Osteocyte (in vitro differentiated cells): ENCODE results near the gene ZNF221. TPM values are rescaled to one million over a fixed set of nuclear protein-coding genes. Genes with fewer than 3 reads are reported as not detected.

Experiments
- DNase-seq: peaks from one replicate; pipeline ENCODE4 v3.0.0; 2021; ENCODE audit warnings: mixed read lengths; ENCODE audit not compliant: unreplicated experiment; ENCODE audit errors: extremely low spot score
- H3K27ac Mint-ChIP-seq: one replicate; pipeline ENCODE4 v1.8.0; 2021; ENCODE audit warnings: mild to moderate bottlenecking, mixed read lengths; ENCODE audit not compliant: unreplicated experiment
- H3K27me3 Mint-ChIP-seq: one replicate; pipeline ENCODE4 v1.8.0; 2021; ENCODE audit warnings: mixed read lengths; ENCODE audit not compliant: unreplicated experiment
- H3K36me3 Mint-ChIP-seq: one replicate; pipeline ENCODE4 v1.8.0; 2021; ENCODE audit warnings: mixed read lengths; ENCODE audit not compliant: unreplicated experiment
- H3K4me1 Mint-ChIP-seq: one replicate; pipeline ENCODE4 v1.8.0; 2021; ENCODE audit warnings: mixed read lengths; ENCODE audit not compliant: unreplicated experiment
- H3K4me3 Mint-ChIP-seq: one replicate; pipeline ENCODE4 v1.8.0; 2021; ENCODE audit warnings: mild to moderate bottlenecking, moderate library complexity, mixed read lengths; ENCODE audit not compliant: unreplicated experiment
- H3K9me3 Mint-ChIP-seq: one replicate; pipeline ENCODE4 v1.8.0; 2021; ENCODE audit warnings: mixed read lengths; ENCODE audit not compliant: unreplicated experiment
- CTCF ChIP-seq: fragments of 200-600 bp; sonication (generic); IDR thresholded peaks from 2 replicates; pipeline ENCODE4 v1.5.0; 2021; ENCODE audit warnings: antibody characterized with exemption, mild to moderate bottlenecking, moderate library complexity
- total RNA-seq: library from RNA; stranded (reverse); gene quantifications from 2 replicates; pipeline ENCODE4 v1.2.1, GENCODE V29; 2021

The ZNF221 gene
- total RNA-seq, 1 donor from 2014 or later, result 11.4 TPM

- DNase-seq, result peak; percentile 94
- Mint-ChIP-seq H3K36me3 (peaks cover 26% of the 10 kb centered on the region), H3K9me3 (peaks cover 25% of the 10 kb centered on the region), H3K4me3 (peak within 1 kb of the TSS; percentile 99), H3K4me1 (peaks cover 18% of the 10 kb centered on the region), H3K27me3 (no peaks in the 10 kb centered on the region), H3K27ac (peak within 1 kb of the TSS; percentile 97)
- TF ChIP-seq CTCF, result no peak
Observed at GRCh38 chr19:44002566-44003460, 51.8 kb downstream of the ZNF221 start, which contains the start of gene ZNF230. Gene ZNF230, plus strand, starts transcription at chr19:44002957. Its CDS starts 4,122 bp downstream, at chr19:44007079.

- Mint-ChIP-seq H3K36me3 (peaks cover 28% of the 10 kb centered on the region), H3K4me3 (peak overlapping the region; percentile 99), H3K9me3 (peaks cover 25% of the 10 kb centered on the region), H3K27ac (peak overlapping the region; percentile 97), H3K4me1 (peaks cover 18% of the 10 kb centered on the region), H3K27me3 (no peaks in the 10 kb centered on the region)
- no peak for DNase-seq
- TF ChIP-seq CTCF, result no peak
Observed at GRCh38 chr19:44003461-44004009, 52.5 kb downstream of the ZNF221 start.

DNA sequence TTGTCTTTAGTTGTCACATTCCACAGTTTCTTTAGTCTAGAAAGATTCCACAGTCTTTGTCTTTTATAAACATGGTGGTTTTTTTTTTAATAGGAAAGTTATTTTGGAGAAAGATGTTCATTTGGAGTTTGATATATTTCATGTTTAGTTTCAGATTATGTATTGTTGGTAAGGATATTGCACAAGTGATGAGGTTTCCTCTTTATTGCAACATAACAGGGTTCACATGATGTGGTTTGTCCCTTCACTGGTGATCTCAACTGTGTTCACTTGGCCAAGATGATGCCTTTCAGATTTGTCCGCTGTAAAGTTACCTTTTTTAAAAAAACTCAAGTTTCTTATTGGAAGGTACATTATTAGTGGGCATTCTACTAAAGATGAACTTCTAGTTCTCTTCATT lies 54.9 kb downstream of the ZNF221 start:
- DNase-seq, result no peak
- Mint-ChIP-seq H3K36me3 (peaks cover 51% of the 10 kb centered on the region), H3K27me3 (no peaks in the 10 kb centered on the region), H3K27ac (no peak overlapping the region), H3K4me3 (no peak overlapping the region), H3K9me3 (peaks cover 34% of the 10 kb centered on the region), H3K4me1 (peaks cover 18% of the 10 kb centered on the region)
- no peak for TF ChIP-seq CTCF

GRCh38 chr19:44007473-44007872 lies 56.4 kb downstream of the ZNF221 start:
- Mint-ChIP-seq H3K36me3 (peaks cover 62% of the 10 kb centered on the region), H3K4me1 (peaks cover 11% of the 10 kb centered on the region), H3K27ac (no peak overlapping the region), H3K27me3 (no peaks in the 10 kb centered on the region), H3K4me3 (no peak overlapping the region), H3K9me3 (peaks cover 45% of the 10 kb centered on the region)
- no peak for TF ChIP-seq CTCF
- DNase-seq, result no peak

- Mint-ChIP-seq H3K4me1 (no peaks in the 10 kb centered on the region), H3K4me3 (no peak overlapping the region), H3K27ac (no peak overlapping the region), H3K27me3 (no peaks in the 10 kb centered on the region), H3K9me3 (peaks cover 70% of the 10 kb centered on the region), H3K36me3 (peaks cover 69% of the 10 kb centered on the region)
- TF ChIP-seq CTCF, result no peak
- DNase-seq, result no peak
Observed at GRCh38 chr19:44010468-44010867, 59.4 kb downstream of the ZNF221 start.
